ENCODE results near the gene NEGR1. TPM values are rescaled to one million over a fixed set of nuclear protein-coding genes. Genes with fewer than 3 reads are reported as not detected.

Gene NEGR1
- total RNA-seq, 1 donor from 2014 or later, result 0.58 TPM

DNA sequence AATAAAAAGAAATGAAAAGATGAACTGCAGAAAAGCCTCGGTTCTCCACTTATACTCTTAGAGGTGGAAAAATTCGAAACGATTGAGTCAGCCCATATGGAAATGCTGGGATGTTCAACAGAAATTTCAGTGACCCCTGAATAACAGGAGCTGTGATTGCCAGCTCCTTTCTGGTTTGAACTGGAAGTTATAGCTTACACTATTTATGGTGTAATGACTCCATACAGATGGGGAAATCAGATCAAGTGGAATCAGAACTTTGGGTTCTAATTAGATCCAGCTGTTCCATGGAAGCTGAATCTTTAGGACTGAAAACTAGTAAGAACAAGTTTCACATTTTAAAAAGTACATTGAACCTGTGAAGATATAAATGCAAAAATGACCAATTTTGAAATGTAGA, 632.2 kb downstream of the NEGR1 start:
- no peaks in the 10 kb centered on the region for H3K9me3 Mint-ChIP-seq

DNA sequence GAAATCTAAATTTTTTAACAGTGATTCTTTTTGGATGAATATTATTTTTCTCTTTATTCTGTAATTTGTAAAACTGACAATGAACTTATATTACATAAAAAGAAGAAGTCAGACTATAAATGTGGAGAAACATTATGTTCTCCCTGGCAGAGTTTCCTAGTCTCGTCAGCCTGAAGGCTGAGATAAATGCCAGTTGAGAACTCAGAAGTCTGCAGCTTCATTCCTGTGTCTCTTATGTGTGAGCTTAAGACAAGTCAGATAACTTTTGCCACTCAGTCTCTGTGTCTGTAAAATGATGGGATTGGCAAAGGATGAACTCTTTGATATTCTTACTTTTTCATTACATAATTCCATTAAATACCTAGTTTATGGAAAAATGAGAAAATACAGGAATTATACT, 632.7 kb downstream of the NEGR1 start:
- no peaks in the 10 kb centered on the region for H3K27me3 Mint-ChIP-seq (ENCODE audit: low read depth)

More for the DNA sequence above, 632.2 kb downstream of the NEGR1 start:
- no peaks in the 10 kb centered on the region for H3K4me1 Mint-ChIP-seq
- H3K27ac Mint-ChIP-seq (ENCODE audit: unreplicated experiment), result no peak overlapping the region
- no peak for DNase-seq (ENCODE audit: low read depth, low spot score)
- H3K4me3 Mint-ChIP-seq, result no peak overlapping the region
- TF ChIP-seq, protein P1, sequence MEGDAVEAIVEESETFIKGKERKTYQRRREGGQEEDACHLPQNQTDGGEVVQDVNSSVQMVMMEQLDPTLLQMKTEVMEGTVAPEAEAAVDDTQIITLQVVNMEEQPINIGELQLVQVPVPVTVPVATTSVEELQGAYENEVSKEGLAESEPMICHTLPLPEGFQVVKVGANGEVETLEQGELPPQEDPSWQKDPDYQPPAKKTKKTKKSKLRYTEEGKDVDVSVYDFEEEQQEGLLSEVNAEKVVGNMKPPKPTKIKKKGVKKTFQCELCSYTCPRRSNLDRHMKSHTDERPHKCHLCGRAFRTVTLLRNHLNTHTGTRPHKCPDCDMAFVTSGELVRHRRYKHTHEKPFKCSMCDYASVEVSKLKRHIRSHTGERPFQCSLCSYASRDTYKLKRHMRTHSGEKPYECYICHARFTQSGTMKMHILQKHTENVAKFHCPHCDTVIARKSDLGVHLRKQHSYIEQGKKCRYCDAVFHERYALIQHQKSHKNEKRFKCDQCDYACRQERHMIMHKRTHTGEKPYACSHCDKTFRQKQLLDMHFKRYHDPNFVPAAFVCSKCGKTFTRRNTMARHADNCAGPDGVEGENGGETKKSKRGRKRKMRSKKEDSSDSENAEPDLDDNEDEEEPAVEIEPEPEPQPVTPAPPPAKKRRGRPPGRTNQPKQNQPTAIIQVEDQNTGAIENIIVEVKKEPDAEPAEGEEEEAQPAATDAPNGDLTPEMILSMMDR (conservative IDR thresholded peaks at IDR 0.05), result no peak
- no peaks in the 10 kb centered on the region for H3K27me3 Mint-ChIP-seq (ENCODE audit: low read depth)
- no peaks in the 10 kb centered on the region for H3K36me3 Mint-ChIP-seq (ENCODE audit: low read depth)

DNA sequence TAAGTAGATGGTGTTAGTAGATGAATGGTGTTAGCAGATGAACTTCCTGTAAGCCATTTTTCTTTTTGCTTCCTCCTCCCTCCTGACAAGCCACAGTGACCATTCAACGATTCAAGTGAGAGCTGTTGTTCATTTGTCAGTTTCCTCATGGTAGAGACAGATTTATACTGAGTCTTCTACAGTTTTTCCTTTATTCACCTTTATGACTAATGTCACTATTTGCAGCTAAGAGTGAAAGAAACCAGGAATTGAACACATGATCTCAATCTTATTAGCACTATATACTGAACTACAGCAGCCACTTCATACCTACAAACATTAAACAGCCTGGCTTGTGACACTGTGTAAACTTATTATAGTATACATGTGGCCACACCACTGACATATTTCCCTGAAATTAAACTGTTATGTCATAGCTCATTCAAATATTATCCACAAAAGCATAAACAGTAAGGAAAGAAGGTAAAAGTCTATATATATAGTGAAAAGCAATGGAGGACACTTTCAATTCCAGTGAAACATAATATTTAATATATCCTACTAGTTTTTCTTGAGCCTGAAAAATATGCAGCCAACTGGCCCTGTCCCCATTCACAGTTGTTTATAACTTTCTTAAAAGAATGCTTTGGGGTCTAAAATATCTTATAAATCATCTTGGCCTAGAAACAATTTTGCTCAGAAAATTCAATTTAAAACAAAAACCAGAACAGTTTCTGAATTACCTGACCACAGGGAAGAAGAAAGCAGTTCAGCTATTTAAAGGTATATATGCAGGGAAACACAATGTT, 634.6 kb downstream of the NEGR1 start:
- no peaks in the 10 kb centered on the region for H3K36me3 Mint-ChIP-seq (ENCODE audit: low read depth)
- no peaks in the 10 kb centered on the region for H3K4me1 Mint-ChIP-seq
- TF ChIP-seq, protein P1 (conservative IDR thresholded peaks at IDR 0.05), result no peak
- no peak for DNase-seq (ENCODE audit: low read depth, low spot score)
- no peaks in the 10 kb centered on the region for H3K9me3 Mint-ChIP-seq
- no peak overlapping the region for H3K4me3 Mint-ChIP-seq
- no peaks in the 10 kb centered on the region for H3K27me3 Mint-ChIP-seq (ENCODE audit: low read depth)
- no peak overlapping the region for H3K27ac Mint-ChIP-seq (ENCODE audit: unreplicated experiment)

More for the DNA sequence above, 632.7 kb downstream of the NEGR1 start:
- TF ChIP-seq, protein P1 (conservative IDR thresholded peaks at IDR 0.05), result no peak
- no peak for DNase-seq (ENCODE audit: low read depth, low spot score)
- Mint-ChIP-seq H3K4me3 (no peak overlapping the region), H3K27ac (ENCODE audit: unreplicated experiment) (no peak overlapping the region), H3K9me3 (no peaks in the 10 kb centered on the region), H3K4me1 (no peaks in the 10 kb centered on the region), H3K36me3 (ENCODE audit: low read depth) (no peaks in the 10 kb centered on the region)

DNA sequence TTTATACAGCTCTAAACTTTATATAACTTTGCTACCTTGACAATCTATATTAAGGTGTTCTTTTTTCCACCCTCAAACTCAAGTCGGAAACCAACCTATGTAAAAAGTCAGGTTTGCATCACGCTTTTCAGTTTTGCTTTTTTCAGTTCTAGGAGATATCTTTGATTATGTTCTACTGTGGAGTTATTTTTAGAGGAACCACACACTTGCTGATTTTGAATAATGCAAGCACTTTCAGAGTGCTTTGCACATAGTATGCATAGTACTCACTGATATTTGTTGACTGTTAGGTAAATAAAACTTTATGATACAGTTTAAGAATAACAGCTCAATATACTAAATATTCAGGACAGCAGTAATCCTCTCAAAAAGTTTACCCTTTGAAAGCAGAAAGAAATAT, 637.3 kb downstream of the NEGR1 start:
- TF ChIP-seq, protein P1 (conservative IDR thresholded peaks at IDR 0.05), result no peak
- Mint-ChIP-seq H3K4me1 (peaks cover 5% of the 10 kb centered on the region), H3K27me3 (ENCODE audit: low read depth) (no peaks in the 10 kb centered on the region), H3K4me3 (no peak overlapping the region), H3K36me3 (ENCODE audit: low read depth) (no peaks in the 10 kb centered on the region), H3K9me3 (peaks cover 4% of the 10 kb centered on the region), H3K27ac (ENCODE audit: unreplicated experiment) (no peak overlapping the region)
- DNase-seq (ENCODE audit: low read depth, low spot score), result no peak

DNA sequence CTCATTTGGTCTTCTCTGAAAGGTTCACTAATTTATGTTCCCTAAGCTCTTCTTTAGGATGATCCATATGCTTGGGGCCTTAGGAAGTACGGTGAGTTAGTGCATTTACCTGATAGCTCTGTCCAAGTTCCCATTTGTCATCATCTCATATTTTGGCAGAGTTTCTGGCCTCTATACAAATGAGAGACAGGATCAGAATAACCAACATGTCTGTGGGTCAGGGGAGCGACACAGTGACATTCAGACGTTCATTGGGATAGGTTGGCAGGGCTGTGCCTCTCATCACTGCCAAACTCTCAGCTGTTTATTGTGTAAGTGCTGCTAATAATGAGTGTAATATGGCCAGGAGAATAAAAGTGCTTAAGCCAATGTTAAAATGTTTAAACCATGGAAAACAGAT, 640.4 kb downstream of the NEGR1 start:
- H3K27me3 Mint-ChIP-seq (ENCODE audit: low read depth), result no peaks in the 10 kb centered on the region
- H3K4me3 Mint-ChIP-seq, result no peak overlapping the region
- H3K9me3 Mint-ChIP-seq, result peaks cover 7% of the 10 kb centered on the region
- TF ChIP-seq, protein P1 (conservative IDR thresholded peaks at IDR 0.05), result no peak
- DNase-seq (ENCODE audit: low read depth, low spot score), result no peak
- H3K4me1 Mint-ChIP-seq, result peaks cover 7% of the 10 kb centered on the region
- no peaks in the 10 kb centered on the region for H3K36me3 Mint-ChIP-seq (ENCODE audit: low read depth)
- no peak overlapping the region for H3K27ac Mint-ChIP-seq (ENCODE audit: unreplicated experiment)
